ENCODE measurements around the gene CYBRD1. TPM values are rescaled to one million over a fixed set of nuclear protein-coding genes. Genes with fewer than 3 reads are reported as not detected.

The CYBRD1 gene
- total RNA-seq, 4 donors from 2014 or later = 5.7 to 176 (median 45.7) TPM

- Histone ChIP-seq H3K4me1 (peaks cover 0 to 5% (median 0%) of the 10 kb centered on the region in 3 donors), H3K27me3 (no peaks in the 10 kb centered on the region), H3K9me3 (no peaks in the 10 kb centered on the region), H3K27ac (no peak overlapping the region), H3K4me3 (no peak overlapping the region), H3K36me3 (peaks cover 0 to 27% (median 0%) of the 10 kb centered on the region in 3 donors)
- intact Hi-C loops (cut with DNase I) = no loop called here
- no peak for DNase-seq
- TF ChIP-seq POLR2A (IDR thresholded peaks at IDR 0.05) (no peak), CTCF (IDR thresholded peaks at IDR 0.05) (no peak)
These were observed 29.6 kb downstream of the CYBRD1 start for GRCh38 chr2:171551836-171552235.

- DNase-seq = no peak
- H3K27ac ChIP-seq = no peak overlapping the region
- TF ChIP-seq CTCF (IDR thresholded peaks at IDR 0.05) (no peak), POLR2A (IDR thresholded peaks at IDR 0.05) (no peak)
- intact Hi-C loops (cut with DNase I) = no loop called here
- peaks cover 0 to 27% (median 0%) of the 10 kb centered on the region in 3 donors for H3K36me3 ChIP-seq
- H3K4me1 ChIP-seq = peaks cover 0 to 5% (median 0%) of the 10 kb centered on the region in 3 donors
- no peaks in the 10 kb centered on the region for H3K27me3 ChIP-seq
- WGBS, 2 donors = 40 to 50% methylated on average over 2 of the region's 2 CpGs
- no peaks in the 10 kb centered on the region for H3K9me3 ChIP-seq
- H3K4me3 ChIP-seq = no peak overlapping the region
These were observed 31.0 kb downstream of the CYBRD1 start for GRCh38 chr2:171553236-171553635.

- H3K9me3 ChIP-seq = no peaks in the 10 kb centered on the region
- intact Hi-C loops (cut with DNase I) = no loop called here
- WGBS, 2 donors = 75 to 79% methylated on average over 8 of the region's 8 CpGs
- H3K27ac ChIP-seq = no peak overlapping the region
- peaks cover 0 to 5% (median 0%) of the 10 kb centered on the region in 3 donors for H3K4me1 ChIP-seq
- peaks cover 0 to 27% (median 0%) of the 10 kb centered on the region in 3 donors for H3K36me3 ChIP-seq
- H3K4me3 ChIP-seq = peak overlapping the region in 1 of 4 donors; percentile 19
- H3K27me3 ChIP-seq = no peaks in the 10 kb centered on the region
- TF ChIP-seq CTCF (IDR thresholded peaks at IDR 0.05) = no peak
- no peak for TF ChIP-seq POLR2A (IDR thresholded peaks at IDR 0.05)
- no peak for DNase-seq
These were observed 31.6 kb downstream of the CYBRD1 start for GRCh38 chr2:171553858-171554257.

GRCh38 chr2:171554991-171555615 is 32.8 kb downstream of the CYBRD1 start:
- TF ChIP-seq POLR2A (IDR thresholded peaks at IDR 0.05) (no peak), CTCF (IDR thresholded peaks at IDR 0.05) (no peak)
- WGBS, 2 donors = 62 to 83% methylated on average over 3 of the region's 3 CpGs
- no peaks in the 10 kb centered on the region for H3K9me3 ChIP-seq
- H3K36me3 ChIP-seq = peaks cover 0 to 27% (median 0%) of the 10 kb centered on the region in 3 donors
- H3K27me3 ChIP-seq = no peaks in the 10 kb centered on the region
- intact Hi-C loops (cut with DNase I) = no loop called here
- no peak for DNase-seq
- H3K4me1 ChIP-seq = peaks cover 0 to 5% (median 0%) of the 10 kb centered on the region in 3 donors
- no peak overlapping the region for H3K4me3 ChIP-seq
- no peak overlapping the region for H3K27ac ChIP-seq

GRCh38 chr2:171557363-171557762 is 35.1 kb downstream of the CYBRD1 start:
- DNase-seq = no peak
- Histone ChIP-seq H3K36me3 (peaks cover 0 to 22% (median 0%) of the 10 kb centered on the region in 3 donors), H3K27ac (no peak overlapping the region), H3K4me3 (no peak overlapping the region), H3K27me3 (no peaks in the 10 kb centered on the region), H3K9me3 (no peaks in the 10 kb centered on the region), H3K4me1 (peaks cover 0 to 5% (median 0%) of the 10 kb centered on the region in 3 donors)
- intact Hi-C loops (cut with DNase I) = no loop called here
- 59 to 76% methylated on average over 4 of the region's 4 CpGs for WGBS, 2 donors
- no peak for TF ChIP-seq CTCF (IDR thresholded peaks at IDR 0.05)

Data from esophagus squamous epithelium (tissue), 5 donors.